Muscle of back (tissue), 11 donors: ENCODE data around the gene PARVB. TPM values are rescaled to one million over a fixed set of nuclear protein-coding genes. Genes with fewer than 3 reads are reported as not detected.

ENCODE experiments used
- DNase-seq, 3 donors: peaks; one replicate each; pipeline versions ENCODE4 v3.0.0 to v3.0.0-alpha.2; 2013
- polyA plus RNA-seq, 10 donors: library from polyadenylated mRNA; unstranded; fragments of 120-200 nt; gene quantifications; one replicate each; pipeline ENCODE4 v1.2.1, GENCODE V29; 2013; ENCODE audit not compliant: insufficient read length in 10 of 10

Gene PARVB
- polyA plus RNA-seq, 10 donors: 31.4 to 42.7 (median 39.0) TPM

DNA sequence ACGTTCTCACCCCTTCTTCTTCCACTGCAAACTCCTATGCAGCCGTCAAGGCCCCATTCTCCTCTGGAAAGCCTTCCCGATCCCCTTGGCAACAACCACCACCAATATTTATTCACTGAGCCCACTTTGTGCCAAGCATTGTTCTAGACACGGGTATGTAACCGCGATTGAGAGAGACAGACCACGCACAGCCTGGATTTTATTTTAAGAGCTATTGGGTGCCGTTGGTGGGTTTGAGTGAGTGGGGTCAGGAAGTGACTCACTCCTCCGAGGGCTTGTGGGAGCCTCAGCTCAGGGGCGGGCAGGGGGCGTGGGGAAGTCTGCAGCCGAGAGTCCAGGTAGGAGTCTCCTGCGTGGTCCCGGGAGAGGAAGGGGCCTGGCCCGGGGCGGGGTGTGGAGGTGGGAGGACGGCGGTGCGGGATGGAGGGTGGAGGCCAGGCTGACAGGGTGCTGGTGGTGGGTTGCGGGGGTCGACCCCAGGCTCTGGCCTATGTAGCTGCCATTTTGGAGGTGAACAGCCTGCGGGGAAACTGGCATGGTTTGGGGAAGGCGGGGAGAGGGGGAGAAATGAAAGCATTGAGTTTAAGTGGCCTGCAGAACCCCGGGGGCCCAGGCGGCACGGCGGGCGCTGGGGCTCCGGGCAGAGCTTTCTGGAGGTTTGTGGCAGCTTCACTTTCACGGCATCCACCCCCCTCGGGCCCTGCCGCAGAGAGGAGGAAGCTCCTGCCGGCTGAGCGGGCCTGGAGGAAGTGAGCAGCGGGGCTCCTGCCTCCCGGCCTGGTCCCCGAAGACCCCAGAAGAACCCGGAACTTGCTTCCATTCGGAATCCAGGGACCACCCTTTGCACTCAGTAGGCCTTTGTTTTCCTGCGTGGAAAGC, 157.2 kb downstream of the PARVB start:
- no peak for DNase-seq

DNA sequence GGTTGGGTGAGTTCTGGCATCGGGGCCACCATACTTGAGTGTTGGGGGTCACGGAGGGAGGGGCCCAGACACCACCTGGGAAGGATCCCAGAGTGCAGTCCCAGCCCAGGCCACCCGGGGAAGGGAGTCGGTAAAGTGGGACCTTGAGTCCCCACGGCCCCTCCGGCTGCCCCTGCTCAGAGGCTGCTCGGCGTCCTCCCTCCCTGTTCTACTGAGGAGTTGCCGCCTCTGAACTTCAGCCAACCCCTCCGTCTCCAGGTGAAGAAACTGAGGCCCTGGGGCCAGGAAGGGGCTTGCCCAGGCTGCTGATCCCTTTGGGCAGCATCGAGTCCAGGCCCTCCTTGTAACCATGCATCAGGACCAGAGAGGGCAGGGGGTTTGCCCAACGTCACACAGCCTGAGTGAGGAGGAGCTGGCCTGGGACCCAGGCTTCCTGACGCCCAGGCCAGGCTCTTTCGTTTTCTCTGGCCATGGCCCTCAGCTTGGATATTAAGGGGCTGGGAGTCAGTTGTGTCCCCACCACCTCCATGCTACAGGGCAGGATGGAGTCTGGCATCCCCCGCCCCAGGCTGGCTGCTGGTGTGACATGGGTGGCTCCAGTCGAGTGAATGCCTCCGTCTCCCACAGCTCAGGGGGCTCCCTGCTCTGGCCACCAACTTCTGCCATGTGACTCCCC, 157.9 kb downstream of the PARVB start:
- DNase-seq: no peak

DNA sequence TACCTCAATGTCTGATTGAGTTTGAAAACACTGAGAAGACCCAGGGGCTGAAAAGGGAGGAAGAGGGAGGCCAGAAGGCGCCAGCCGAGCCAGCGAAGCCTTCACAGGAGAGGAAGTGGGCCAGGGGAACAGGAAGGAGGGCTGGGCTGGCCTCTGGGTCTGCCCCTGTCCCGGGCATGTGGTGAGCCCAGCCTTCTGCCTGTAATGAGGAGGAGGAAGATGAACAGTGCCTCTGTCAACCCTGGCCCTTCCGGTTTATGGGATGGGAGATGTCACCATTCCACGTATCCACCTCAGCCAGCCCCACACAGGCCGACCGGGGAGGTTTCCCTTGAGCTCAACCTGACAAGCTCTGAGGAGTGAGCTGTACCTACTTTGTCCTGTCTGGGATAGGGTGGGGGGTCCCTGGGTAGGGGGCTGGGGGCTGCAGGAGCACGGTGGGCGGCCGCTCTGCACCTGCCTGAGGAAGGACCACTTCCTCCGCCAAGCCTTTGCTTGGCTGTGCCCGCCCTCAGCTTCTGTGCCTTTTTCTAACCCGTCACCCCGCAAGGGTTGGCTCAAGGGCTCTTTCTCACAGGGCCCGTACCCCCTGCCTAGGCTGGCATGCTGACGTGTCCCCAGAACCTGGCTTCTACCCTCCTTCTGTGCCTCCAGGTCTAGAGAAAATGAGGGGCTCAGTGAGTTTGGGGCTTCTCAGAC, 158.6 kb downstream of the PARVB start:
- peak in 1 of 3 donors; percentile 33 for DNase-seq

DNA sequence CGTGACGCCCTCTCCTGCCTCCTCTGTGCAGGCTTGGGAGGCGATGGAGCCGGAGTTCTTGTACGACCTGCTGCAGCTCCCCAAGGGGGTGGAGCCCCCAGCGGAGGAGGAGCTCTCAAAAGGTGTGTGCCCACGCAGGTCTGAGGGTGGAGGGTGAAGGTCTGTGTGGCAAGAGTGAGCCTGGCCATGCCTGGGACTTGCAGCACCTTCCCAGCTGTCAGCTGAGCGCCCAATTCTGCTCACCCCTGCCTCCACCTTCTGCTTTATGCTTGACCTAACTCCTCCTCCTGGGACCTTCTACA, 159.1 kb downstream of the PARVB start:
- DNase-seq: no peak

DNA sequence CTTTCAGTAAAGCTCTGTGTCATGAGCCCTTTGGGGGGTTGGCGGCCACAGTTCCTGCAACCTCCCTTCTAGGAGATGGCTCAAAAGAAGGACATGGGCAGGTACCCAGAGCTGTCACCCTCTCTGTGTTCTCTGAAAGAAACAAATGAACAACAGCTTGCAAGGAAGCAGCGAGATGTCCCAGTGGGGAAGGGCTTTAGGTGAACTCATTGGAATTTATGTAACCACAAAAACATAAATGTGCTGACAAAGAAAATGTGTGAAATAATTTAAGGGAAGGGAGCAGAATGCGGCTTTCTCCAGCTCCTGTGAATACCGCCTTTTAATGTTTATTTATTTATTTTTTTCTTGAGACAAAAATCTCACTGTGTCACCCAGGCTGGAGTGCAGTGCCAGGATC, 159.9 kb downstream of the PARVB start:
- DNase-seq: no peak

DNA sequence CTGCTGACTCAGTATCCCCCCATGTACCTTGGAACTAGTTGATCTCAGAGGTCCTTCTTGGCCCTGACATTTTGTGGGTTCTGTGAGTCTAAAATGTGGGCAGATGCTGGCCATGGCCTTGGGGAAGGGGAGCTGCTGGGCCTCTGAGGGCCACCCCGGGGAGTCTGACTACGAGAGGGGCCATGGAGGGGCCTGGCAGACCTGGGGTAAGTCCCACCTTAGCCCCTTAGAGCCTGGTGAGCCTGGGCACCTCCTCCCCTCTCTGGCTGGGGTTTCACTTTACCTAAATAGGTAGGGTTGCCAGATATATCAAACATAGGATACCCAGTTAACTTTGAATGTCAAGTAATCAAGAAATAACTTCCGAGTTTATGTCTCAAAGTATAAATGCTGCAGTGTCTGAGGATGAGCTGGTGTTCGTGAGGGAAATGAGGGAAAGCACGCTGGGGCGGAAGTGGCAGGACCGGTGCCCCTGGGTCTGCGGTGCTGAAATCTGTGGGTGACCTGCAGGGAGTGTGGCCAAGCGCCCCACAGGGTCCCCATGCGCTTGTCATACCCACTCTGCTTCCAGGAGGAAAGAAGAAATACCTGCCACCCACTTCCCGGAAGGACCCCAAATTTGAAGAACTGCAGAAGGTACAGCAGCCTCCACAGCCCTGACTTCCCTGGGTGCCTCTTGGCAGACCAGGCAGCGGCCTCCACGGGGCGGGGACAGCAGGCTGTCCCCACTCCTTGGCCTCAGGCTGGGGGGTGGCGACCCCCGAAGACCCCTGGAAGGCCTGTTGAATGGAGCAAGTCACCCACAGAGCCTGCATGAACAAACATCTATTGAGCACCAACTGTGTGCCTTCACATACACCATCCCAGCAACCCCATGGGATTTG, 161.4 kb downstream of the PARVB start:
- no peak for DNase-seq

DNA sequence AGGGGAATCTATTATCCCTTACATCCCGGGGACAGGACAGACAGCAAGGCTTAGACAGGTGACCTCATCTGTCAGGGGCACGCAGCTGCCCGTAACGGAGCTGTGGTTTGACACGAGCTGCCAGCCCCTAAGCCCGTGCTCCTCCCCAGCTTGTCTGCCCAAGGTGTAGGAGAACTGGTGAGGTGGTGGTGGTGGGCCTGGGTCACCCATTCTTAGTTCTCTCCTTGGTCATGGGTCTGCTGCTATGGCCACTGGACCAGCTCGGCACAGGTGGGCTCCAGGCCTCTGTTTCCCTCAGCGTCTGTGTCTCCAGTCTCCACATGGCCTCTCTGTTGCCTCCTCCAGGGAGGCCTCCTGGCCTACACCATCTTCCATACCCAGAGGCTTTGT, 162.0 kb downstream of the PARVB start:
- DNase-seq: no peak

DNA sequence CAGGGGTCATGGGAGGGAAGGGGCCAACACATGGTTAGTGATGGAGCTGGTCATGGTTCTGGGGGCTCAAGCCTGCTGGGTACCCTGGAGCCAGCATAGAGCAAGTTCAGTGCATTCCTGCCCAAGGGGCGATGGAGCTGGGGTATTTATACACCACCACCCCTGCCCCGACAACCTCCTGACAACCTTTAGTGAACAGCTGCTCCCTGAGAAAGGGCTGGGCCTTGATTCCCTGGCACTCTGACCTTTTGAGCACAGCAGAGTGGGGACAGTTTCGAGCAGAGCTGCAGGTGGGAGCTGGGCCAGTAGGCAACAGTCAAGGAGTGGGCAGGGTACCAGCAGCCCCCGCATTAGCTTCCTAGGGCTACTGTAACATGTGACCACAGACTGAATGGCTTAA, 162.6 kb downstream of the PARVB start:
- DNase-seq: no peak

DNA sequence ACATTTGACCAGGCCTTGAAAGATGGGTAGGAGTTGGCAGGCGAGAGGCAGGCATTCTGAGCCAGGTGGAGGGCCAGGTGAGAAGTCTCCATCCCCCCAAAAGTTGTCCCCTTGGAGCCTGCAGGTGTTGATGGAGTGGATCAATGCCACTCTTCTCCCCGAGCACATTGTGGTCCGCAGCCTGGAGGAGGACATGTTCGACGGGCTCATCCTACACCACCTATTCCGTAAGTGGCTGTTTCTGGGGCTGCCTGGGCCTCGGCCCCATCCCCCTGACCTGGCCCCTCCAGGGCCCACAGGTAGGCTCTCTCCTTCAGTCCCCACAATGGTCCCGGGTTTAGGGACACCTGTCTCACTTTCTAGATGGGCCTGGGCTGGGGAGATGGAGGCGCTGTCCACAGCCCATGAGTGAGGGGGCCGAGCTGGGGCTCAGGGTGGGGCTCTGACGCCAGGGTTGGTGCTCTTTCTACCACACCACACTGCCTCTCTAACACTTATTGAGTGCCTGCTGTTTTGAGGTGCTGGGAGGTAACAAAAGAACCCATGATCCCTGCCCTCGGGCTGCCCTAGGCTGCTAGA, 163.6 kb downstream of the PARVB start:
- DNase-seq: no peak

DNA sequence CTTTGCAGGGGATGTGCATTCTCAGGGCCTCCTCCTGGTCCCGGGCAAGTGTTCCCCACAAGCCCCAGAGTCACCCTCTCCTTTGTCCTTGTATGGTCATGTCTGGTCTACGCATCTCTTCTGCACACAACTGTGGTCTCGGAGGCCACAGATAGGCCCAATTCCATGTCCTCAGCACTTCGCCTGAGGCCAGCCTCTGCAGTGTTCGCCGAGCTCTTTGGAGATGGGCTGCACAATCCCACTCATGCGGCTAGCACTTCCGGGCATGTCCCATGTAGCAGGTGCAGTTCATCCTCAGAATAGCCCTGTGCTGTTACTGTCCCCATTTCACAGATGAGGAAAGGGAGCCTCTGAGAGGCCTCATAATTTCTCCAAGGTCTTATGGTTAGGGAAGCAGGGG, 164.2 kb downstream of the PARVB start:
- no peak for DNase-seq

DNA sequence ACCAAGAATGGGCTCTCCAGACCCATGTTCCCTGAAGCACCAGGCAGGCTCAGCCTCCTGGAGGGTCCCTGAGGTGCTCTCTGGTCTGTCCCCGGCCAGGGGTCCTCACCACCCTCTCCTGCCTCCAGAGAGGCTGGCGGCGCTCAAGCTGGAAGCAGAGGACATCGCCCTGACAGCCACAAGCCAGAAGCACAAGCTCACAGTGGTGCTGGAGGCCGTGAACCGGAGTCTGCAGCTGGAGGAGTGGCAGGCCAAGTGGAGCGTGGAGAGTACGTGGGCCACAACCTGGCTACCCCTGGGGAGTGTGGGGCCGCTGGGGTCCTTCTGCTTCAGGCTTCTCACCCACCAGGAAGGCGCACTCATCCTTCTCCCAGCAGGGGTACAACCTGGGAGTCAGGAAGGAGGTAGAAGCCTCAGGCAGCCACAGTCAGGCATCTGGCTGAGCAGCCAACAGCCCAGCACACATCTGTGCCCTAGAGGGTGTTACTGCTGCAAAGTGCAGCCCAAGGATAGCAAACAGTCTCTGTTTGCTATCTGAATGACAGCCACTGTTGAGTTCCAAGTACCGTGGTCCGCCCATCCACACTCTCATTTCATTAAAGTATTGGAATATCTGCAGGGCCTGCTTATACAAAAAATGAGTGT, 165.0 kb downstream of the PARVB start:
- DNase-seq: no peak

DNA sequence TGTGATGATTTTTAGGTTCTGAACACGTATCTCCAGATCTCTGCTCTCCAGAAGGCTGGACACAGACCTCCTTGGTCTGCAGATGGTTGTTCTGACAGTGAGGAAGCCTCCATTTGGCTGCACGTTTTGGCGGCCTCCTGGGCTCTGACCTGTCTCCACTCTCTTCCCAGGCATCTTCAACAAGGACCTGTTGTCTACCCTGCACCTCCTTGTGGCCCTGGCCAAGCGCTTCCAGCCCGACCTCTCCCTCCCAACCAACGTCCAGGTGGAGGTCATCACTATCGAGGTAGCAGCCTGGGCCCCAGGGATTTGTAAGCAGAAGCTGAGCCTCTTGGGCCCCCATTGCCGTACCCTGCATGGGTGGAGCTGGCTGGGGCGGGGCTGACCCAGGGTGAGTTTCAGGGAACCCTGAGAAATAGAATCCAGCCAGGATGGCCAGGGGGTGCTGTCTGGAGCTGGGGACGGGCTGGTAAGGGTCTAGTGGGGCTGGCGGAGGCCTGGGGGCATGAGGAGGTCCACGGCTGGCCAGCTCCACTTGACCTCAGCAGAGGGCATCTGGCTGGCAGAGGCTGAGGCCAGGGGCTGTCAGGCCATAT, 166.4 kb downstream of the PARVB start:
- DNase-seq: no peak

DNA sequence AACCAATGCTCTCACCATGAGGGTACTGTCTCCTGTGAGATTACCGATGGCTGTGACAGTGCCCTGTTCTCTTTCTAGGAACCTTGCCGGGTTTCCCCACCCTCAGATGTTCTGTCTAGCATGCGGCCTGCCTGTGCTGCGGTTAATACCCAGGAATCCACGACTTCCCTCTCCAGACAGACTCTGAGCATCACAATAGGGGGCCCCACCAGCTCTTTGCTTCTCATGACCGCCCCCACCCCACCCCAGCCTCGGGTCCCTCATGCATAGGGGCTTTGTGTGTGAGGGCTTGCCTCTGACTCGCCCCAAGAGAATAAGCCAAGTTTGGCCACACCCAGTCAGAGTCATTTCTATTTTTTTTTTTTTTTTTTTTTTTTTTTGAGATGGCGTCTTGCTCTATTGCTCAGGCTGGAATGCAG, 166.9 kb downstream of the PARVB start:
- DNase-seq: no peak

DNA sequence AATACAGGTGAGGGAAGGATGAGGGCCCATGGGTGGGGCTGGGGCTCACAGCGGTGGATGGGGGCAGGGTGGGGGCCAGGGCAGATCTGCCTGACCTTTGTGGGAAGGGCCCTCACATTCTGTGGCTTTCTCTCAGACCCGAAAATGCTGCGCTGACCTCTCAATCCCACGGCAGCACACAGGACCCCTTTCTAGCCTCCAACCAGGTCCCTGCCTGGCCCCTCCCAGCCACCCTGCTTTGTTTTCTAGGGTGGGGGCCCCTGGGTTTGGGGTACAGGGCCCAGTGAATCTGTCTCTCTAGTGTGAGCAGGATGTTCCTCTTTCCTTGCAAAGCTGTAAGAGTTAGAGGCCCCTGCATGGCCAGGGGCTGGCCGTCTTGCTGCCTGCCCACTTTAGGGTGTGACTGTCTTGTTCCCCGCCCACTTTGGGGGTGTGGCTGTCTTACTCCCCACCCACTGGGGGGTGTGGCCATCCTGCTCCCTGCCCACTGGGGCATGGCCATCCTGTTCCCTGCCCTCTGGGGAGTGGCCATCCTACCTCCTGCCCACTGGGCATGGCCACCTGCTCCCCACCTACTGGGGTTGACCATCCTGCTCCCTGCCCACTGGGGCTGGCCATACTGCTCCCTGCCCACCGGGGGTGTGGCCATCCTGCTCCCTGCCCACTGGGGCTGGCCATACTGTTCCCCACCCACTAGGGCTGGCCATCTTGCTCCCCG, 168.2 kb downstream of the PARVB start:
- DNase-seq: no peak

DNA sequence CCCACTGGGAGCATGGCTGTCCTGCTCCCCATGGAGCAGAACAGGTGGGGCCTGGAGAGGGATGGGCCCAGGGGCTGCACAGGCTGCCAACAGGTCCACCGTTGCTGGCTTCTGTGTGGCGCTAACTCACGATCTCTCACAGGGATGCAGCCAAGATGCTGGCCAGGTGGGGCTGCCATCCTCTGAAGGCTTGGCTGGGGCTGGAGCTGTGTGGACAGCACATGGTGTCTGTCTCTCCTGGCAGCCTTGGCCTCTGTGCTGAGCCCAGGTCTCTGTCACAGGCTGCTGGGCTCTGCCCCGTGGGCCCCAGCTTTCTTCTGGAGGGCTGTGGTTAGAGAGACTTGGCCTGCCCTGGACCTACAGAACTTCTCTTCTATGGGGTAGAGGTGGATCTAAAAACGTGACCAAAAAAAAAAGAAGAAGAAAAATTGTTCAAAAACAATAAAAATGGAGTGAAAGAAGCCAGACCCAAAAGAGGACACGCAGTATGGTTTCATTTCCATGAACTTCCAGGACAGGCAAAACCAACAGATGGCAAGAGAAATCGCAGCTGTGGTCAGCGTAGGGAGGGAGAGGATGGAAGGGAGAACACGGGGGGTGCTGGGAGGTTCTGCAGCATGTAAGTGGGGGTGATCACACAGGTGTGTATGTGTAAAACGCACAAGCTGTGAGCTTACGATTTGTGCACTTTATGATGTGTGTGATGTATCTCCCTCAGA, 168.9 kb downstream of the PARVB start:
- DNase-seq: no peak

DNA sequence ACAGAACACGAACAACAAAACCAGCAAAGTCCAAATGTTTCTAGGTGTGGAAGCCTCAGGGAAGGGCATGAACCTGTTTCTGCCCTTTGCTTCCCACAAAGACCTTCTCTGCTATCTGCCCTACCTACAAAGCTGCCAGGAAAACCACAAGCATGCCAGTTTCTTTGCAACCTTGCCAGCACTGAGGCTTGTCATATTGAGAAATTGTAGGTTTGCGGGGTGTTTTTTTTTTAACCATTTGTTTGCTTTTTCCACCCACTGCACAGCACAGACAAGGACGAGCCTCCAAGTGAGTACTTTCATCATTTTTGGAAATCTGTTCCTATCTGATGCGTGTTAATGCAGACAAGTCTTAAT, 169.4 kb downstream of the PARVB start:
- DNase-seq: no peak

DNA sequence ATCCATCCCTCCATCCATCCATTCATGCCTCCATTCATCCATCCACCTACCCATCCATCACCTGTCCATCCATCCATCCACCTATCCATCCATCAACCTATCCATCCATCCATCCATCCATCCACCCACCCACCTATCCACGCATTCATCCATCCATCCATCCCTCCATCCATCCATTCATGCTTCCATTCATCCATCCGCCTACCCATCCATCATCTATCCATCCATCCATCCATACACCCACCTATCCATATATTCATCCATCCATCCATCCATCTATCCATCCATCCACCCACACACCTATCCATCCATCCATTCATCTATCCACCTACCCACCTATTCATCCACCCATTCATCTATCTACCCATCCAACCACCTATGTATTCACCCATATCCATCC, 170.5 kb downstream of the PARVB start:
- no peak for DNase-seq

DNA sequence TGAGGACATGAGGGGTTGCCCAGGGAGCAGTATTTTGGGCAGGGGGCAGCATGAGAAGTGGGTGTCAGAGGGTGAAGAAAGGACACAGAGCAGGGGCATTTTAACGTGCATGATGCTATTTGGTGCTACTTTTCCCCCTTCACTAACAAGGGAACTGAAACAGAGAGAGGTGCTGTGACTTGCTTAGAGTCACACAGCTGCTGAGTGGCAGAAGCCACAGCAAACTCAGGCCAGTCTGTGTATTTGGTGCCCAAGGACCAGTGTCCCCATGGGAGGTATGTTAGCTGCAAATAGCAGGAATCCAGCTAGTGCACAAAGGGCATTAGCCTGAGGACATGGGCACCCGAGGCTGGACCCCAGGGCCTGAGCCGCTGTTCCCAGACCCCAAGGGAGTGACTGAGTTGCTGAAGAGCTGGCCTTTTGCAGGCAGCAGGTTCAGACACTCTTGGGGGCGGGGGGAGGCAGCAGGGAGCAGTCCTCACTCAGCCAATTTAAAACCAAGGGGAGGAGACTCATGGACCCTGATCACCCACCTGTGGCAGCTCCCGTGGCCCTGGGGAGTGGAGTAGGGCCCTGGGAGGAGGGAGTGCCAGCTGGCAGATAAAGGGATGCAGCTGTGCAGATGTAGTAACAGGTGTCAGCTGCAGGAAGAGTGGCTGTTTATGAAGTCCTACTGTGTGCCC, 171.2 kb downstream of the PARVB start:
- no peak for DNase-seq

DNA sequence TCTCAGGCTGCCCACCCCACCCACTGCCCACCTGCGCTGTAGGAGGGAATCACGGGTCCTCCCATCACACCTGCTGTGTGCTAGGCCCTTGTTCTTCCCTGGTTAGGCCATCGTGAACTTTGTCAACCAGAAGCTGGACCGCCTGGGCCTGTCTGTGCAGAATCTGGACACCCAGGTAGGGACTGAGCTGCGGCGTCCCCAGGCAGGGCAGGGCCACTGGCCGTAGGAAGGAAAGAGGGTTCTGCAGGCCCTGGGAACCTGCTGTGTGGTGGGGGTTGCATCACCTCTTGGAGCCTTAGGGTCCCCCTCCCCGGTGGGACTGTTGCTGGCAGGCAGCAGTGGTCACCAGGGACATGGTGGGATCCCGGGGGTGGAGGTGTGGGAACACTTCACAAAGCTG, 172.1 kb downstream of the PARVB start:
- no peak for DNase-seq
